Stromal cell of bone marrow (primary cell): ENCODE data around the gene TSTD2.

Experiments used
- DNase-seq: peaks from one replicate; pipeline ENCODE4 v3.0.0-alpha.2; 2012; ENCODE audit warnings: low read depth

The TSTD2 gene

DNA sequence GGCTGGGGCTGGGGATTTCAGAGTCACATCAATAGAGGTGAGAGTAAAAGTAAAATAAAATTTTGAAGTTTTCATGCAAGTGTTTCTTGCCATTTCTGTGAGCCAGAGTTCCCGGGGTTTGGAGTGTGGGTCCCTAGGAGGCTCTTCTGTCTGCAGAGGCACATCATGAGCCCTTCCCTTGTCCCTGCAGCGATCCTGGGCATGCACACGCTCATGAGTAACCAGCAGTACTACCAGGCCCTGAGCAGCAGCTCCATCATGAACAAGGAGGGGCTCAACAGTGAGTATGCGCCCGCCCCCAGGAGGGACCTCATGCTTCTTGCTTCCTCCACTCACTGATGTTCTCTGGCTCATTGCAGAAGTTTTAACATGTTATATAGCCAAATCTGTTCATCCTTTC is 70.6 kb downstream of the TSTD2 start:
- no peak for DNase-seq

DNA sequence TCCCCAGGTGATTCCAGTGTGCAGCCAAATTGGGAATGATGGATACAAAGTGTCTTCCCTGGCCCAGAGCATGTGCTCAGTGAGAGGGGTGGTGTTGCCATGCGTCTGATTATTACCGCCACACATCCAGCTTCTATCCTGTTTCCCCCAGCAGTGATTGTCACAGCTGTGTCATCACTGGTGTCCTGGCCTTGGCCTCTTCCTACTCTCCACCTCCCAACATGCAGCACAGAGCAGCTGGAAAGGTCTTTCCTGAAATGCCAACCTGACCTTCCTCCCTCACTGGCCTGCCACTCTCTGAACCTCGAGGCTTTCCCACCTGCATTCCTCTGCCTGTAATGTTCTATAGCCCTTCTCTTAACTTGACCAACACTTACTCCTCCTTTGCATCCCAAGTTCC is 71.7 kb downstream of the TSTD2 start:
- DNase-seq: no peak

DNA sequence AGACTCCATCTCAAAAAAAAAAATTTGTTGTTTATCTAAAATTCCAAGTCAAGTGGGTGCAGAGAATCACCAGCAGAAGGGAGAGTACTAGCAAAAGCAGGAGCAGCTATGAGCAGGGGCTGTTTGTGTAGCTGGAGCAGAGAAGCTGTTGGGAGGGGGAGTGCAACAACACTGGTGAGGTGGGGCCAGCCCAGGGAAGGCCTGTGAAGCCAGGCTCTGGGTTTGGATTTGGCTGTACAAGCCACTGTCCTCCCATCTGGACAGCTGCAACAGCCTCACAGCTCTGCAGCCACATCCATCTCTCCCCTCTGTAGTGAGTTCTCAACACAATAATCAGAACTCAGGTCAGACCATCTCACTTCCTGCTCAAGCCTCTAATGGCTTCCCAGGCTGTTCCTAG is 72.3 kb downstream of the TSTD2 start:
- DNase-seq: no peak

- no peak for DNase-seq
These were observed 73.0 kb downstream of the TSTD2 start for GRCh38 chr9:97560154-97560553.

DNA sequence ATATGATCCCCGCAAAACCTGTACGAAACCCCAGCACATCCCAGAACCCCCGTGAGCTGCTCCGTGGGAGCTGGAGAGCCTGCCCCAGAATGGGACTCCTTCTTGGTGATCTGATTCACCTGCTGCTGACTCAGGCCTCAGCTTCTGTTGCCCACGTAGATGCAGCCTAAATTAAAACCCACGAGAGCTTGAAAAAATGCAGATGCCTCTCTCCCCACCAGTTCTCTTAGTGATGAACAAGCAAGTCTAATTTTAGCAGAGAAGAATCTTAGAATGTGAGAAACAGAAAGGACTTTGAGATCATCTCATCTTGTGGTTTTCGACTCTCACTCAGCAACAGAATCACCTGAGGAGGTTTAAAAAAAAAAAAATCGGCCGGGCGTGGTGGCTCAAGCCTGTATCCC is 74.1 kb downstream of the TSTD2 start:
- DNase-seq: no peak

DNA sequence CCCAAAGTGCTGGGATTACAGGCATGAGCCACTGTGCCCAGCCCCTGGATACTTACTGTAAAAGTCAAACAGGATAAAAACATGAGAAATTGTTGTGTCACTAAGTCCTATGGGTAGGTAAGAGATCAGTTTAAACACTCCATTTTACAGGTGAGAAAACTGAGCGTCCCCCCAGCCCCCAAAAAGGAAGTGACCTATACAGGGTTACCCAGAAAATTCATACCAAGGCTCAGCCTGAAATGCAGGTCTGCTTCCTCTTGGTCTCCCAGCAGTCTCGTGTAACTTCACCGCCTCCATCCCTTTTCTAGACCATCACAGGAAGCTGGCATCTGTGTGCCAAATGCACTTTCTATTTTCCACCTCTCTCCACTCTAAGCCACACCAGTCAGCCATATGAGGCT is 74.5 kb downstream of the TSTD2 start:
- no peak for DNase-seq

- no peak for DNase-seq
These were observed 75.5 kb downstream of the TSTD2 start for GRCh38 chr9:97557606-97558095.

- no peak for DNase-seq
These were observed 76.2 kb downstream of the TSTD2 start for GRCh38 chr9:97556721-97557605.

- no peak for DNase-seq
These were observed 77.0 kb downstream of the TSTD2 start for GRCh38 chr9:97556036-97556720.

GRCh38 chr9:97555164-97555563 is 78.0 kb downstream of the TSTD2 start:
- DNase-seq: peak; percentile 49

GRCh38 chr9:97554566-97555075 is 78.5 kb downstream of the TSTD2 start:
- DNase-seq: no peak

DNA sequence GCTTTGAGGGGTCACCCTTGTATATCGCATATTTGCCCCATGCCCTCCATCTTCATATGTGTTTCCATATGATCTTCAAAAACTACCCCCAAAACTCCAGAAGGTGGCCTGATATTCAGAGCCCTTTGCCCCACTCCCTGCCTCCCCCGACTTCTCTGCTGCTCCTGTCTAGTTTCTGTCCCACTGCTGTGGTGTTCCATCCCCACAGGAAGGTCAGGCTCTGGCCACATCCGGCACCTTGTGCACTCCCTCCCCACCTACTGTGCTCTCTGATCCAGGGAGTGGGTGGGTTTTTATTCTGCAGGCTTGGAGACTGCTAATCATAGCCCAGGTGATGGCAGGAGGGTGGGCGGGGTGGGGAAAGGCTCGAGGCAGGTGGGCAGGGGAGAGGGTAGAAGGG is 79.3 kb downstream of the TSTD2 start:
- no peak for DNase-seq

DNA sequence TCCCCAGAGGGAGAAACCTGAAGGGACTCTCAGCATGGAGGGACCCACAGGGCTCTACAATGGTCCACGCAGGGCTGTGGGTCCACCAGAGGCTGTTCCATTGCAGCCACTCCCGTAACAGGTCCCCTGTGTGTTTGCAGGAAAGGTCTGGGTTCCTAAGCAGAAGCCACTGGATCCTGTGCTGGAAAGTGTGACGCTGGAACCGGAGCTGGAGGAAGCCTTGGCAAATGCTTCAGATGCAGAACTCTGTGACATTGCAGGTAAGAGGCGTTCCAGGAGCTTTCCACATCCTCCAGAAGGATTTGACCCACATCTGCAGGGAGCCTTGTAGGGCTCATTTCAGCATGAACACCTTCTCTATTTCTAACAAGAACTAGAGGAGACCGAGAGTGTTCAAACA is 80.0 kb downstream of the TSTD2 start:
- no peak for DNase-seq

DNA sequence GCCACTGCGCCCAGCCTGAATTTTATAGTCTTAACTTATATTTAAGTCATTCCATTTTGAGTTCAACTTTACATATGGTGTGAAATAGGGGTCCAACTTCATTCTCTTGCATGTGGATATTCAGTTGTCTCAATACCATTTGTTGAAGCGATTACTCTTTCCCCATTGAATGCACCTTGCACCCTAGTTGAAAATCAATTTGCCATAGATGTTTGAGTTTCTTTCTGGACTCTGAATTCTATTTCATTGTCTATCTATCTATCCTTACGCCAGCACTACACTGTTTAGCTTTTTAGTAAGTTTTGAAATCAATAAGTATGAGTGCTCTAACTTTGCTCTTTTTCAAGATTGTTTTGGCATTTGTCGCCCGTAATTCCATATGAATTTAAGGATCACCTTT is 81.9 kb downstream of the TSTD2 start:
- no peak for DNase-seq

DNA sequence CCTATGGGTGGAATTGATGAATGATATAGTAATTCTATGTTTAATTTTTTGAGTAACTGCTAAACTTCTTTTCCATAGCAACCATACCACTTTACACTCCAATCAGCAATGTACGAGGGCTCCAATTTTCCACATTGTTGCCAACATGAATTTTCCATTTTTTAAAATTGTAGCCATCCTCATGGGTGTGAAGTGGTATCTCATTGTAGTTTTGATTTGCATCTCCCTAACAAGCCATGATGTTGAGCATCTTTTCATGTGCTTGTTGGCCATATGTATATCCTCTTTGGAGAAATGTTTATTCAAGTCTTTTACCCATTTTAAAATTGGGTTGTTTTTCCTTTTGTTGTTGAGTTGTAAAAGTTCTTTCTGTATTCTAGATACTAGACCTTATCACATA is 82.8 kb downstream of the TSTD2 start:
- DNase-seq: no peak
